Tibial artery (tissue), 4 donors: Measurements from ENCODE around the gene NCAM1.

Experiments used
- DNase-seq, 2 donors: peaks; one replicate each; pipeline ENCODE4 v3.0.0-alpha.2; 2019
- H3K27ac ChIP-seq, 2 donors: fragments of 200-600 bp; sonication (generic) in 1 of 2; 1 replicate in 1 of 2; 2 replicates in 1 of 2; pipeline ENCODE4 v1.5.1; 2018 to 2019; ENCODE audit warnings: mild to moderate bottlenecking in 1 of 2
- H3K27me3 ChIP-seq, 2 donors: fragments of 200-600 bp; sonication (generic) in 1 of 2; one replicate each; pipeline versions ENCODE4 v1.5.1 to v1.6.0; 2016 to 2019
- H3K36me3 ChIP-seq, 3 donors: fragments of 200-600 bp; sonication (generic) in 2 of 3; one replicate each; pipeline ENCODE4 v1.5.1; 2016 to 2019; ENCODE audit warnings: mild to moderate bottlenecking in 2 of 3
- H3K4me1 ChIP-seq, 4 donors: fragments of 200-600 bp; sonication (generic) in 2 of 4; 1 replicate in 3 of 4; 2 replicates in 1 of 4; pipeline ENCODE4 v1.5.1; 2016 to 2019
- H3K4me3 ChIP-seq, 2 donors: fragments of 200-600 bp; sonication (generic) in 1 of 2; 1 replicate in 1 of 2; 2 replicates in 1 of 2; pipeline ENCODE4 v1.5.1; 2018 to 2019; ENCODE audit warnings: mild to moderate bottlenecking in 2 of 2
- H3K9me3 ChIP-seq, 3 donors: fragments of 200-600 bp; sonication (generic) in 1 of 3; one replicate each; pipeline ENCODE4 v1.5.1; 2016 to 2019
- intact Hi-C: fragments of 100-400 bp; cut with DNase I; formaldehyde crosslinking; loops from one replicate; pipeline ENCODE4 v1.15.0; 2023; ENCODE audit warnings: low total_unique reads
- TF ChIP-seq, protein P1 (sequence below), 2 experiments: fragments of 200-600 bp in 1 of 2; fragments of 450-650 bp in 1 of 2; IDR thresholded peaks; one replicate each; pipeline ENCODE4 v1.5.1; 2017 to 2019; ENCODE audit warnings: antibody characterized with exemption in 2 of 2, mild to moderate bottlenecking in 1 of 2, moderate library complexity in 1 of 2

NCAM1 gene

DNA sequence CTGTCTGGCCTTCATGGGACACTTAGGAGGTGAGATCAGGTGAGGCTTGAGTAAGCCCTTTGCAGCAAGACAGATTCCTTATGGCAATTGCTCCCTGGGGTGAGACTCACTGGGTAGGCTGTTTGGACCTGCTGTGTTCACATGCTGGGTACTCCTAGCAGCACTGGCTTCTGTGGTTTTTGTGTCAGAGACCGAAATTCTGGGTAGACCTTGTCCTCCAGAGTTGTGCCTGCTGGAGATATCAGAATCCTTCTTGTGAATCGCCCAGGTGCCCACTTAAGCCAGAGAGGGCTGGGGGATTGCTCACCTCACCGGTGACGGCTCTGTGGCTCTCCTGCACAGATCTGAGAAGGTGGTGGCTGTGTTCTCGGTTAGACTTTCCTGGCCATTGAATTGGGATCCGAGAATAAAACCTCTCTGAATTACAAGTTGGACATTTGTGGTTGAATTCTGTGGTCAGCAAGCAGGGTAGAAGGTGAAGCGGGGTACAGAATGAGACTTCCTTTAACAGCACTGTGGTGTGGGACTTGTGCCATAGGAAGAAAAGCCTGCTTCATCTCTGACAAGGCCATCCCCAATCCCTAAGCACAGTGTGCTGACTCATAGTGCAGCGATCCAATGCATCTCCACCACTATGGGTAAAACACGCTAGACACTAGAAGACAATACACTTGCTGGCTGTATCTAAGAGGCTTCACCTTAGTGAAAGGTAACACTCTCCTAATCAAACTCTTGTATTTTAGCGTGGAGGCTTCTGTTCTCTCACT, 300.7 kb downstream of the NCAM1 start:
- H3K36me3 ChIP-seq, result no peaks in the 10 kb centered on the region
- no peaks in the 10 kb centered on the region for H3K9me3 ChIP-seq
- TF ChIP-seq, protein P1, sequence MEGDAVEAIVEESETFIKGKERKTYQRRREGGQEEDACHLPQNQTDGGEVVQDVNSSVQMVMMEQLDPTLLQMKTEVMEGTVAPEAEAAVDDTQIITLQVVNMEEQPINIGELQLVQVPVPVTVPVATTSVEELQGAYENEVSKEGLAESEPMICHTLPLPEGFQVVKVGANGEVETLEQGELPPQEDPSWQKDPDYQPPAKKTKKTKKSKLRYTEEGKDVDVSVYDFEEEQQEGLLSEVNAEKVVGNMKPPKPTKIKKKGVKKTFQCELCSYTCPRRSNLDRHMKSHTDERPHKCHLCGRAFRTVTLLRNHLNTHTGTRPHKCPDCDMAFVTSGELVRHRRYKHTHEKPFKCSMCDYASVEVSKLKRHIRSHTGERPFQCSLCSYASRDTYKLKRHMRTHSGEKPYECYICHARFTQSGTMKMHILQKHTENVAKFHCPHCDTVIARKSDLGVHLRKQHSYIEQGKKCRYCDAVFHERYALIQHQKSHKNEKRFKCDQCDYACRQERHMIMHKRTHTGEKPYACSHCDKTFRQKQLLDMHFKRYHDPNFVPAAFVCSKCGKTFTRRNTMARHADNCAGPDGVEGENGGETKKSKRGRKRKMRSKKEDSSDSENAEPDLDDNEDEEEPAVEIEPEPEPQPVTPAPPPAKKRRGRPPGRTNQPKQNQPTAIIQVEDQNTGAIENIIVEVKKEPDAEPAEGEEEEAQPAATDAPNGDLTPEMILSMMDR (IDR thresholded peaks at IDR 0.05), result no peak
- no peak overlapping the region for H3K4me3 ChIP-seq
- intact Hi-C loops, result no loop called here
- DNase-seq, result no peak
- no peak overlapping the region for H3K27ac ChIP-seq
- H3K27me3 ChIP-seq, result no peaks in the 10 kb centered on the region
- H3K4me1 ChIP-seq, result no peaks in the 10 kb centered on the region

DNA sequence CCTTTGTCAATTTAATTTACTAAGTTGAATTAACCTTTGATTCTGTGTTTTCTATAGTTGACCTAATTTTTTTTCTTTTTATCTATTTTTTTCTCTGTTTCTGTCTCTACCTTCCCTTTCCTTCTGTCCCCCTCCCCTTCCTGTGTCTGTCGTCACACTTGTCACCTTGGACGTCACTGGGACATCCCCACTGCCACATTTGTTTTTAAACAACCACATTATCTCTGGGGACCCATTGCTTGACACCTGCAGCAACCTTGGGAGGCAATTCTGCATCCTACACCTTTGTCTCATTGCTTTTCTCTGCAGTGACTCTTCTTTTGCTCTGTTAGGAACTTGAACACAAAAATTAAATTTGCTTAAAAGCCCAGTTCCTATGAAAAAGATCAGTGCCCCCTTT, 301.4 kb downstream of the NCAM1 start:
- TF ChIP-seq, protein P1 (IDR thresholded peaks at IDR 0.05), result no peak
- no peak for DNase-seq
- Histone ChIP-seq H3K36me3 (no peaks in the 10 kb centered on the region), H3K4me3 (no peak overlapping the region), H3K27ac (no peak overlapping the region), H3K9me3 (no peaks in the 10 kb centered on the region), H3K27me3 (no peaks in the 10 kb centered on the region), H3K4me1 (no peaks in the 10 kb centered on the region)
- intact Hi-C loops, result no loop called here

DNA sequence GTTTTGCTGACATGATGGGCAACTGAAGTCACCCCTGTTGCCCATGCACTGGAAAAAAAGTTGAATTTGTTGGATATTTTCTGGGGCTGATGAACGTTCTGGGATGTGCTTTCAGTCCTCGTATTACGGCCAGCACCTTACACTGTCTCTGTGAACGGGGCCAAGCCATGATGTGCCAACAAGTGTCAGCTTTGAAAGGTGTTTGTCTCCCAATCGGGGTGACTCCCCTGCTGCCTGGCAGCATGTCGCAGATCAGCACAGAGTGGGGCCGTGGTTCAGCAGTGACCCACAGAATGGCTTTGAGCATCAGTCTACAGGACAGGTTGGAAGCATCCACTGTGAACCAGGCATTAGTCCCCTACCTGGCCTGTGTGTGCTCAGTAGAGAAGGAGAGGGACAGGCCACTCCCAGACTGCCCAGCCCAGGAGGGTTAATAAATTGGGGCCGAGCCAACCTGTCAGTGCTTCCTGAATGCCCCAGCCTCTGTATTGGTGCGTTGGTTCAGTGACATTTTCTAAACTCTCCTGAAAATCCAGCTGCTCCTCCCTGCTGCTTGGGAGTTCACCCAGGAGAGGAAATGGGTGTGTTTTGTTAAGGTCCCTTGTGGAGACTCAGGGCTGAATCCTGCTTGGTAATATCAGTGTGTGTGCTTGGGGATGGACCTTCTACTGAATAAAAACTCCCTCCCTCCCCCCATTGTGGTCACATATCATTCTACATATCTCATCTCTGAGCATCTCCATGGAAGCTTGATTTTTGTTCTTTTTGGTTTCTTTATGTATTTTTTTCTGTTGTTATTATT, 302.4 kb downstream of the NCAM1 start:
- TF ChIP-seq, protein P1 (IDR thresholded peaks at IDR 0.05), result no peak
- Histone ChIP-seq H3K4me3 (no peak overlapping the region), H3K27me3 (no peaks in the 10 kb centered on the region), H3K27ac (no peak overlapping the region), H3K4me1 (no peaks in the 10 kb centered on the region), H3K9me3 (no peaks in the 10 kb centered on the region), H3K36me3 (no peaks in the 10 kb centered on the region)
- intact Hi-C loops, result no loop called here
- no peak for DNase-seq

DNA sequence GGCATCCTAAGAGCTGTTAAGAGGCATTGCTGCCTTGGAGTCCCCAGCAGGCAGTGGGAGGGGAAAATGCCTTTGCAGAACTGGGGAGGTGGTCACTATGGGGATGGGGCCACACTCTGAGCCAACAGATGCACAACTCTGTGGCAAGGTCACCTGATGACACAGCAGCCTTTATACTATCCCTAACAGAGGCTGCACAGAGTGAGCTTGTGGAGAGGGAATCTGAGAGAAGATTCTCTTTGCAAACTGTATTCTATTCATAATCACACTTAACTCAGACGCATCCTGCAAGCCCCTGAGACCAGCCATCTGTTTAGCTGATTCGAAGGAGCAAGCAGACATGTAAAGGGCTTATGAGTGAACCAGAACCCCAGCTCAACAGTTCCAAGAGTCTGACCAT, 304.1 kb downstream of the NCAM1 start:
- no peaks in the 10 kb centered on the region for H3K9me3 ChIP-seq

DNA sequence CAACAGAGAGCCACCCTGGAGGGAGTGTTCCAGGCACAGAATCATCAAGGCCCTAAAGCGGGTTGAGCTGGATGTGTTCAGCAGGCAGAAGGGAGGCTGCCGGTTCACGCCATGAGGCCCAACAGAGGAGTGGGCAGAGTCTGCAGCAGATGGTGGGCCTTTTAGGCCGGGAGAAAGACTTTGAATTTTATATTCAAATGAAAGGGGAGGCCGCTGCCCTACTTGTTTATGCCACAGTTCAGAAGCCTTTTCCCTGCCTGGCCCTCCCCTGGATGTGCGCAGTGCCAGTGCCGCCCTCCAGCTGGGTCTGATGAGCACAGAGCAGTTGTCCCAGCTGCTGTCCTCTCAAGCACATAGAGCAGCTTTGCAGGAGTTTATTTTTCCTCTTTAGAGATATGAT, 306.3 kb downstream of the NCAM1 start:
- H3K9me3 ChIP-seq, result no peaks in the 10 kb centered on the region
- no peaks in the 10 kb centered on the region for H3K36me3 ChIP-seq
- no peak overlapping the region for H3K4me3 ChIP-seq
- no peaks in the 10 kb centered on the region for H3K27me3 ChIP-seq
- intact Hi-C loops, result no loop called here
- TF ChIP-seq, protein P1 (IDR thresholded peaks at IDR 0.05), result no peak
- no peaks in the 10 kb centered on the region for H3K4me1 ChIP-seq
- no peak overlapping the region for H3K27ac ChIP-seq
- DNase-seq, result no peak

More for the DNA sequence above, 304.1 kb downstream of the NCAM1 start:
- no peak for DNase-seq
- Histone ChIP-seq H3K27me3 (no peaks in the 10 kb centered on the region), H3K27ac (no peak overlapping the region), H3K4me3 (no peak overlapping the region), H3K4me1 (no peaks in the 10 kb centered on the region), H3K36me3 (no peaks in the 10 kb centered on the region)
- TF ChIP-seq, protein P1 (IDR thresholded peaks at IDR 0.05), result no peak
- intact Hi-C loops, result no loop called here
